Neural cell (in vitro differentiated cells): ENCODE results near the gene CDKL5. TPM values are rescaled to one million over a fixed set of nuclear protein-coding genes. Genes with fewer than 3 reads are reported as not detected.

Experiments used
- H2AFZ ChIP-seq: fragments of 200-600, 300-800 bp; sonication (generic), shearing (Covaris generic); 2 replicates; pipeline ENCODE4 v1.6.0; 2014; ENCODE audit warnings: low read depth, mild to moderate bottlenecking, antibody characterized with exemption, low read length, moderate library complexity
- H3F3A ChIP-seq: fragments of 200-600 bp; shearing (Covaris generic); 2 replicates; pipeline ENCODE4 v1.6.1; 2016; ENCODE audit warnings: mild to moderate bottlenecking, moderate library complexity, mixed read lengths, antibody characterized with exemption, low read length; ENCODE audit not compliant: insufficient read depth, poor library complexity, severe bottlenecking
- H3K27ac ChIP-seq: fragments of 200-600, 300-800 bp; sonication (generic), shearing (Covaris generic); 2 replicates; pipeline ENCODE4 v1.5.1; 2014; ENCODE audit warnings: mild to moderate bottlenecking, low read length, moderate library complexity
- H3K27me3 ChIP-seq: fragments of 300-800, 200-600 bp; sonication (generic), shearing (Covaris generic); 2 replicates; pipeline ENCODE4 v1.6.0; 2014; ENCODE audit warnings: mild to moderate bottlenecking, low read depth, low read length, moderate library complexity; ENCODE audit not compliant: insufficient read depth
- H3K36me3 ChIP-seq: fragments of 300-800, 200-600 bp; sonication (generic), shearing (Covaris generic); 2 replicates; pipeline ENCODE4 v1.5.1; 2014; ENCODE audit warnings: mild to moderate bottlenecking, antibody characterized with exemption, low read length, moderate library complexity; ENCODE audit not compliant: insufficient read depth
- H3K4me2 ChIP-seq: fragments of 300-800, 200-600 bp; sonication (generic), shearing (Covaris generic); 2 replicates; pipeline ENCODE4 v1.6.0; 2014; ENCODE audit warnings: mild to moderate bottlenecking, low read length
- H3K4me3 ChIP-seq: fragments of 300-800, 200-600 bp; sonication (generic), shearing (Covaris generic); 2 replicates; pipeline ENCODE4 v1.5.1; 2014; ENCODE audit warnings: mild to moderate bottlenecking, low read length, moderate library complexity
- H3K79me2 ChIP-seq: fragments of 200-600 bp; shearing (Covaris generic); replicated peaks from 2 replicates; pipeline ENCODE4 v1.6.0; 2014; ENCODE audit warnings: mild to moderate bottlenecking, low read length, moderate library complexity; ENCODE audit not compliant: insufficient read depth
- H3K9ac ChIP-seq: fragments of 300-800, 200-600 bp; sonication (generic), shearing (Covaris generic); 2 replicates; pipeline ENCODE4 v1.6.1; 2016; ENCODE audit warnings: mild to moderate bottlenecking, low read length, mixed read lengths
- H3K9me2 ChIP-seq: fragments of 200-600 bp; shearing (Covaris generic); 2 replicates; pipeline ENCODE4 v1.6.1; 2016; ENCODE audit warnings: mild to moderate bottlenecking, low read length, mixed read lengths; ENCODE audit not compliant: insufficient read depth
- H3K9me3 ChIP-seq: fragments of 200-600, 300-800 bp; sonication (generic), shearing (Covaris generic); 2 replicates; pipeline ENCODE4 v1.6.1; 2016; ENCODE audit warnings: mild to moderate bottlenecking, mixed run types, low read length, moderate library complexity, mixed read lengths
- H4K20me1 ChIP-seq: fragments of 200-600 bp; shearing (Covaris generic); 2 replicates; pipeline ENCODE4 v1.6.1; 2016; ENCODE audit warnings: mild to moderate bottlenecking, mixed run types; ENCODE audit not compliant: insufficient read depth
- CTCF ChIP-seq: fragments of 450-650 bp; IDR thresholded peaks from 2 replicates; pipeline ENCODE4 v1.5.1; 2014; ENCODE audit warnings: antibody characterized with exemption, mild to moderate bottlenecking, moderate library complexity; ENCODE audit not compliant: poor library complexity, severe bottlenecking
- EP300 ChIP-seq: fragments of 450-650 bp; conservative IDR thresholded peaks from 2 replicates; pipeline ENCODE4 v1.6.1; 2014; ENCODE audit warnings: antibody characterized with exemption, mild to moderate bottlenecking, moderate library complexity; ENCODE audit not compliant: poor library complexity, severe bottlenecking
- EZH2 ChIP-seq: fragments of 200-600, 300-800 bp; shearing (Covaris generic), sonication (generic); IDR thresholded peaks from 2 replicates; pipeline ENCODE4 v1.6.1; 2014; ENCODE audit warnings: antibody characterized with exemption, low read length, borderline replicate concordance, mild to moderate bottlenecking; ENCODE audit not compliant: insufficient read depth, poor library complexity, severe bottlenecking
- MXI1 ChIP-seq: fragments of 450-650 bp; conservative IDR thresholded peaks from 2 replicates; pipeline ENCODE4 v1.6.1; 2014; ENCODE audit warnings: antibody characterized with exemption, mild to moderate bottlenecking; ENCODE audit not compliant: poor library complexity, severe bottlenecking
- POLR2AphosphoS5 ChIP-seq: IDR thresholded peaks from 2 replicates; pipeline ENCODE4 v1.6.1; 2012
- RAD21 ChIP-seq: fragments of 450-650 bp; conservative IDR thresholded peaks from 2 replicates; pipeline ENCODE4 v1.6.1; 2014; ENCODE audit warnings: antibody characterized with exemption, mild to moderate bottlenecking, moderate library complexity
- REST ChIP-seq: IDR thresholded peaks from 2 replicates; pipeline ENCODE4 v1.6.1; 2012; ENCODE audit warnings: borderline replicate concordance
- SMC3 ChIP-seq: fragments of 450-650 bp; conservative IDR thresholded peaks from 2 replicates; pipeline ENCODE4 v1.6.1; 2014; ENCODE audit warnings: antibody characterized with exemption, mild to moderate bottlenecking, moderate library complexity; ENCODE audit not compliant: poor library complexity
- TAF1 ChIP-seq: IDR thresholded peaks from 2 replicates; pipeline ENCODE4 v1.6.1; 2012; ENCODE audit warnings: low read depth
- polyA plus RNA-seq: library from polyadenylated mRNA; depleted of rRNA; stranded (reverse); fragments of >200 nt; gene quantifications from 2 replicates; pipeline ENCODE4 v1.2.3, GENCODE V29; 2014

The CDKL5 gene
- polyA plus RNA-seq, 1 donor from 2014 or later = 5.3 TPM

GRCh38 chrX:18436017-18436416 is 10.6 kb downstream of the CDKL5 start:
- no peak overlapping the region for H3K27ac ChIP-seq
- no peak overlapping the region for H3K4me3 ChIP-seq
- H3K36me3 ChIP-seq = no peaks in the 10 kb centered on the region
- H3K79me2 ChIP-seq = no peaks in the 10 kb centered on the region
- no peak for TF ChIP-seq EP300
- TF ChIP-seq EZH2 = no peak
- TF ChIP-seq POLR2AphosphoS5 = no peak
- TF ChIP-seq SMC3 = no peak
- no peak for TF ChIP-seq RAD21
- TF ChIP-seq MXI1 = no peak
- no peak for TF ChIP-seq CTCF
- TF ChIP-seq REST = no peak
- TF ChIP-seq TAF1 = no peak
- no peaks in the 10 kb centered on the region for H3K9me2 ChIP-seq
- H3K27me3 ChIP-seq = no peaks in the 10 kb centered on the region
- H2AFZ ChIP-seq = no peak overlapping the region
- H3K9me3 ChIP-seq = no peaks in the 10 kb centered on the region
- H3F3A ChIP-seq = no peaks in the 10 kb centered on the region
- no peak overlapping the region for H3K9ac ChIP-seq
- no peak overlapping the region for H3K4me2 ChIP-seq
- H4K20me1 ChIP-seq = no peaks in the 10 kb centered on the region

GRCh38 chrX:18440835-18441234 is 15.4 kb downstream of the CDKL5 start:
- Histone ChIP-seq H3K36me3 (no peaks in the 10 kb centered on the region), H3K9me3 (no peaks in the 10 kb centered on the region), H4K20me1 (no peaks in the 10 kb centered on the region), H3K9ac (no peak overlapping the region), H3F3A (no peaks in the 10 kb centered on the region), H3K4me2 (no peak overlapping the region), H3K27me3 (no peaks in the 10 kb centered on the region), H3K27ac (no peak overlapping the region), H3K4me3 (no peak overlapping the region), H3K9me2 (no peaks in the 10 kb centered on the region), H3K79me2 (no peaks in the 10 kb centered on the region), H2AFZ (no peak overlapping the region)
- TF ChIP-seq REST = no peak
